Measurements from ENCODE around the gene TNFRSF1A. TPM values are rescaled to one million over a fixed set of nuclear protein-coding genes. Genes with fewer than 3 reads are reported as not detected.

TNFRSF1A gene
- polyA plus RNA-seq, 1 donor (not counting 4 experiments of a cell fraction or from before 2014, with no cell fraction given), result 101 TPM

GRCh38 chr12:6351622-6352021, 9.7 kb upstream of the TNFRSF1A start:
- TF ChIP-seq EZH2 (IDR thresholded peaks at IDR 0.05; ENCODE audit: low read length) (no peak), CTCF (optimal IDR thresholded peaks at IDR 0.05 in 1 of 3, IDR thresholded peaks at IDR 0.05 in 1 of 3, conservative IDR thresholded peaks at IDR 0.05 in 1 of 3; ENCODE audit: extremely low read depth in 1 of 3, insufficient read depth in 2 of 3, low read length in 3 of 3) (no peak)
- no peaks in the 10 kb centered on the region for H3K9me3 ChIP-seq (ENCODE audit: control insufficient read depth, low read depth, low read length)
- H3K4me1 ChIP-seq (ENCODE audit: control insufficient read depth, extremely low read depth, insufficient read depth, low read length), result no peaks in the 10 kb centered on the region
- no peaks in the 10 kb centered on the region for H4K20me1 ChIP-seq (ENCODE audit: control insufficient read depth, extremely low read depth, insufficient read depth, low read length)
- dilution Hi-C loops (cut with MboI; ENCODE audit: extremely low pct_ligation_motif_present, low sequenced_read_pairs), result no loop called here
- no peak overlapping the region for H2AFZ ChIP-seq (ENCODE audit: control insufficient read depth, low read length)
- H3K79me2 ChIP-seq (ENCODE audit: control insufficient read depth, insufficient read depth, low read length), result no peaks in the 10 kb centered on the region
- H3K4me2 ChIP-seq (ENCODE audit: control insufficient read depth, extremely low read depth, insufficient read depth, low read depth, low read length), result no peak overlapping the region
- DNase-seq (ENCODE audit: low read depth, low spot score), result no peak
- H3K36me3 ChIP-seq (ENCODE audit: control insufficient read depth in 2 of 2, extremely low read depth in 1 of 2, insufficient read depth in 2 of 2, low read length in 2 of 2), result peaks cover 0 to 2% of the 10 kb centered on the region in 2 experiments
- H3K27me3 ChIP-seq (ENCODE audit: control insufficient read depth, extremely low read depth, insufficient read depth, low read length), result no peaks in the 10 kb centered on the region
- no peak overlapping the region for H3K27ac ChIP-seq (ENCODE audit: control insufficient read depth, insufficient read depth, low read length)
- peaks cover 4% of the 10 kb centered on the region for H3K9me1 ChIP-seq (ENCODE audit: control insufficient read depth, extremely low read depth, insufficient read depth, low read length)
- H3K9ac ChIP-seq (ENCODE audit: control insufficient read depth, extremely low read depth, insufficient read depth, low read length), result no peak overlapping the region
- no peak overlapping the region for H3K4me3 ChIP-seq (ENCODE audit: control insufficient read depth in 2 of 3, extremely low read depth in 1 of 3, insufficient read depth in 2 of 3, low read depth in 1 of 3, low read length in 3 of 3)
- no peak for FAIRE-seq

DNA sequence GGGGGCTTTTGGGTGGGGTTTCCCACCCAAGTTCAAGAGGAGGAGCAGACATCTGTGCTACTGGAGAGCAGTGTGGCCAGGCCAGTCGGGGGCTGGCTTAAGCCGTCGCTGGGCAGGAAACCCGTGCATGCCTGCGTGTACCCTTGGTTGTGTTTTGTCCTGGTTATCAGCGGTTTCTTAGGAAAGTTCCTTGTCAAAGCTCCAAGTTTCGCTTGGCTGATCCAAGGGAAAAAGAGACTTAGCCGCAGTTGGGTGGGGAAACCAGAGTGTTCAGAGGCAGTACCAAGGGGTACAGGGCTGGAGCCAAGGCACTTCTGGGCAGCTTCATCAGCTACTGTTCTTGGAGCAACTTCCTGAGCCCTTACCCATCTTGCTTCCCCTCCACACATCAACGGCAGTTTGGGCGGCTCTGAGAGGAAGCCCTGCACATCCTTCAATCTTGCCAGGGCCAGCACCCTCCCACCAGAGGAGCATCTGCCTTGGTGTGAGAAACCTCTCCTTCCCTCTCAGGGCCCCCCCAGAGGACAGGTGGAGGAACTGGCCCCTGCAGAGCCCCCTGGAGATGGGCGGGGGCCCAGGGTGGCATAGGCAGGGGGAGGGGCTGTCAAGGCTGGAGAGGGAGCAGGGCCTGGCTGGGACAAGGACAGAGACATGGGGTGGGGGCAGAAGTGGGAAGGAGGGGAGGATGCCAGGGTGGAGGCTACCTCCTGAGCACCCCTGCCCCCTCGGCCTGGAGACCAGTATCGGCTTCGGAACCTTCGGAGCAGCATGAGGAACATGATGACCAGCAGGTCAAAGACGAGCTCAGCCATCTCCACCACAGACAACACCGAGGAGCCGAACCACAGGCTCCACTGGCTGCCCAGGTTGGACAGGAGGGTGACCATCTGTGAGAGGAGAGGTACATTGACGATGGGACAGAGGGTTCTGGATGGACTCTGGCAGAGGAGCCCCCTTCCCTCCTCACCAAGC, 5.8 kb upstream of the TNFRSF1A start:
- Histone ChIP-seq H4K20me1 (ENCODE audit: control insufficient read depth, extremely low read depth, insufficient read depth, low read length) (no peaks in the 10 kb centered on the region), H3K9me1 (ENCODE audit: control insufficient read depth, extremely low read depth, insufficient read depth, low read length) (peaks cover 1% of the 10 kb centered on the region), H3K4me3 (ENCODE audit: control insufficient read depth in 2 of 3, extremely low read depth in 1 of 3, insufficient read depth in 2 of 3, low read depth in 1 of 3, low read length in 3 of 3) (no peak overlapping the region), H3K9me3 (ENCODE audit: control insufficient read depth, low read depth, low read length) (no peaks in the 10 kb centered on the region), H3K4me2 (ENCODE audit: control insufficient read depth, extremely low read depth, insufficient read depth, low read depth, low read length) (no peak overlapping the region), H3K79me2 (ENCODE audit: control insufficient read depth, insufficient read depth, low read length) (no peaks in the 10 kb centered on the region), H3K4me1 (ENCODE audit: control insufficient read depth, extremely low read depth, insufficient read depth, low read length) (peaks cover 16% of the 10 kb centered on the region), H3K27me3 (ENCODE audit: control insufficient read depth, extremely low read depth, insufficient read depth, low read length) (no peaks in the 10 kb centered on the region), H2AFZ (ENCODE audit: control insufficient read depth, low read length) (no peak overlapping the region), H3K27ac (ENCODE audit: control insufficient read depth, insufficient read depth, low read length) (no peak overlapping the region), H3K36me3 (ENCODE audit: control insufficient read depth in 2 of 2, extremely low read depth in 1 of 2, insufficient read depth in 2 of 2, low read length in 2 of 2) (no peaks in the 10 kb centered on the region), H3K9ac (ENCODE audit: control insufficient read depth, extremely low read depth, insufficient read depth, low read length) (no peak overlapping the region)
- FAIRE-seq, result no peak
- no peak for DNase-seq (ENCODE audit: low read depth, low spot score)
- dilution Hi-C loops (cut with MboI; ENCODE audit: extremely low pct_ligation_motif_present, low sequenced_read_pairs), result no loop called here
- TF ChIP-seq CTCF (optimal IDR thresholded peaks at IDR 0.05 in 1 of 3, IDR thresholded peaks at IDR 0.05 in 1 of 3, conservative IDR thresholded peaks at IDR 0.05 in 1 of 3; ENCODE audit: extremely low read depth in 1 of 3, insufficient read depth in 2 of 3, low read length in 3 of 3), result no peak
- no peak for TF ChIP-seq EZH2 (IDR thresholded peaks at IDR 0.05; ENCODE audit: low read length)

All from keratinocyte (primary cell).